GM23248 (cell line): ENCODE data around the gene PPP1R15B. TPM values are rescaled to one million over a fixed set of nuclear protein-coding genes. Genes with fewer than 3 reads are reported as not detected.

Source experiments
- DNase-seq: peaks from one replicate; pipeline ENCODE4 v3.0.0-alpha.2; 2015
- H2AFZ ChIP-seq: fragments of 200-600 bp; sonication (generic); 2 replicates; pipeline ENCODE4 v1.6.1; 2016; ENCODE audit warnings: antibody characterized with exemption
- H3F3A ChIP-seq: fragments of 200-600 bp; sonication (generic); 2 replicates; pipeline ENCODE4 v1.6.1; 2016; ENCODE audit warnings: mild to moderate bottlenecking, antibody characterized with exemption, mixed run types; ENCODE audit not compliant: insufficient read depth
- H3K27ac ChIP-seq: fragments of 200-600 bp; sonication (generic); 2 replicates; pipeline ENCODE4 v1.5.1; 2016; ENCODE audit warnings: mild to moderate bottlenecking
- H3K27me3 ChIP-seq: fragments of 200-600 bp; sonication (generic); replicated peaks from 2 replicates; pipeline ENCODE4 v1.6.1; 2016; ENCODE audit warnings: mild to moderate bottlenecking; ENCODE audit not compliant: insufficient read depth
- H3K36me3 ChIP-seq: fragments of 200-600 bp; sonication (generic); 2 replicates; pipeline ENCODE4 v1.6.1; 2016; ENCODE audit warnings: low read depth, mild to moderate bottlenecking
- H3K4me1 ChIP-seq: fragments of 200-600 bp; sonication (generic); 2 replicates; pipeline ENCODE4 v1.6.1; 2016; ENCODE audit warnings: mild to moderate bottlenecking; ENCODE audit not compliant: insufficient read depth
- H3K4me2 ChIP-seq: fragments of 200-600 bp; sonication (generic); one replicate; pipeline ENCODE4 v1.6.1; 2016; ENCODE audit warnings: mild to moderate bottlenecking; ENCODE audit not compliant: unreplicated experiment
- H3K4me3 ChIP-seq: fragments of 200-600 bp; sonication (generic); 2 replicates; pipeline ENCODE4 v1.5.1; 2016; ENCODE audit warnings: mild to moderate bottlenecking
- H3K79me2 ChIP-seq: fragments of 200-600 bp; sonication (generic); 2 replicates; pipeline ENCODE4 v1.6.1; 2016; ENCODE audit warnings: mild to moderate bottlenecking; ENCODE audit not compliant: insufficient read depth
- H3K9ac ChIP-seq: fragments of 200-600 bp; sonication (generic); 2 replicates; pipeline ENCODE4 v1.6.1; 2016; ENCODE audit warnings: mild to moderate bottlenecking
- H3K9me2 ChIP-seq: fragments of 200-600 bp; sonication (generic); 2 replicates; pipeline ENCODE4 v1.6.1; 2016; ENCODE audit warnings: mixed run types, mild to moderate bottlenecking, moderate library complexity; ENCODE audit not compliant: insufficient read depth
- H3K9me3 ChIP-seq: fragments of 200-600 bp; sonication (generic); one replicate; pipeline ENCODE4 v1.6.1; 2017; ENCODE audit warnings: low read depth
- H4K20me1 ChIP-seq: fragments of 200-600 bp; sonication (generic); 2 replicates; pipeline ENCODE4 v1.6.0; 2016; ENCODE audit not compliant: insufficient read depth
- EZH2 ChIP-seq: fragments of 200-600 bp; sonication (generic); IDR thresholded peaks from 2 replicates; pipeline ENCODE4 v1.6.1; 2018; ENCODE audit warnings: antibody characterized with exemption, mild to moderate bottlenecking; ENCODE audit not compliant: insufficient read depth, poor library complexity, severe bottlenecking
- EZH2phosphoT487 ChIP-seq: fragments of 200-600 bp; sonication (generic); IDR thresholded peaks from 2 replicates; pipeline ENCODE4 v1.6.1; 2018; ENCODE audit warnings: antibody characterized with exemption, moderate library complexity, mild to moderate bottlenecking, low read depth; ENCODE audit not compliant: insufficient read depth
- WGBS, 2 experiments: methylation state at CpG; one replicate each; pipeline ENCODE4 v1.1.6; 2015 to 2017; ENCODE audit warnings: low lambda C conversion rate in 2 of 2, low coverage in 1 of 2; ENCODE audit errors: missing lambda C conversion rate in 2 of 2; 5-methylcytosine and 5-hydroxymethylcytosine counted together
- in situ Hi-C: fragments of 300-500 bp; cut with MboI; formaldehyde crosslinking; loops from 2 replicates; pipeline ENCODE4 v1.15.0; 2020
- polyA plus RNA-seq: library from polyadenylated mRNA; unstranded; fragments of >200 nt; fragmentation: Nextera tagmentation; extraction: Ambion mirVana; gene quantifications from 2 replicates; pipeline ENCODE4 v1.2.1, GENCODE V29; 2016
- total RNA-seq: library from RNA; depleted of rRNA; stranded (reverse); fragments of >200 nt; shearing (Covaris generic); gene quantifications from 2 replicates; pipeline ENCODE4 v1.2.3, GENCODE V29; 2014

Gene PPP1R15B
- total and polyA plus RNA-seq, 2 experiments from 2014 or later = 14.5 to 28.4 TPM

DNA sequence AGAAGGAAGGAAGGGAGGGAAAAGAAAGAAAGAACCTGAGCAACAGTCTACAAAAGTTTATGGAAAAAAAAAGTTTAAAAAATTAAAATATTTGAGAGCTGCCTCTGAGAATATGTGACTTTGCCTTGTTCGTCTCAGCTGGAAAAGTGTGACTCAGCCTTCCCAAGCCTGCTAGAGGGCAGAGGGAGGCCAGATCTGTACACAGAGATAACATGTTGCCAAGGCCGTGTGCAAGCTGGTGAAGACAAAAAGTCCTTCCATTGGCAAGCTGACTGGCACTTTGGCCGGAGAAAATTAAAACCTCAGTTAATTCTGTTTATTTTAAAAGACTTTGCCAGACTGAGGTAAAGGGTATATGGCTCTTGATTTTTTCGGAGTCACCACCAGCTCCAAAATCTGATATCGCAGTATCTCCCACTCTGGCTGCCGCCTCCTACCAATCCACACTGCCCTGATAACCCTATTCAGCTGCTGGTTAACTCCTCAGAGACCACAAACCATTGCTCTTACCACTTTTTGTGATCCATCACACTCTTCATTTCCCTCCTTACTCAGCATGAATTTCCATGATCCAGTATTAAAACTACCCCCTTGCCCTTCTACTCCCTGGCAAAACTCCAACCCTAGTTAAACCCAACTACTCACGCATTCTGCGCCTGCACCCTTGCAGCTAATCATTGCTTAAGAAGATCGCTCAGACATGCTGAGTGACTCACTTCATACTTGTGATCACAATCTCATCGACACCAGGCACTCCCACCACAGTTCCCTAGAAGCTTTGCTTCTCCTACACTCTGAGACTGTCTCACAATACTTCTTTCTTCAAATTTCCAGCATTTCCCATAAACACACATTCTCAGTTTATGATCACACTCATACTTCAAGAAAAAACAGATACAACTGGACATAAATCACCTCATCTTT is 5.7 kb upstream of the PPP1R15B start:
- Histone ChIP-seq H3K9me3 (no peaks in the 10 kb centered on the region), H3K9ac (peak overlapping the region; percentile 87), H3K4me1 (peaks cover 33% of the 10 kb centered on the region), H3K27ac (peak overlapping the region; percentile 99), H3K9me2 (no peaks in the 10 kb centered on the region), H3K4me2 (peak overlapping the region; percentile 91), H3K4me3 (peak overlapping the region; percentile 67), H2AFZ (0 out of 2 replicates have a peak overlapping the region, but pooled peaks have one; percentile 28), H4K20me1 (no peaks in the 10 kb centered on the region), H3K27me3 (no peaks in the 10 kb centered on the region), H3K79me2 (peaks cover 5% of the 10 kb centered on the region; the same call in 1 of the 2 replicates), H3K36me3 (no peaks in the 10 kb centered on the region), H3F3A (peaks cover 33% of the 10 kb centered on the region)
- WGBS, 2 experiments = 1 to 2% methylated on average over 10 of the region's 10 CpGs
- peak; percentile 99 for DNase-seq
- in situ Hi-C loops = no loop called here
- TF ChIP-seq EZH2 = no peak
- TF ChIP-seq EZH2phosphoT487 = no peak

GRCh38 chr1:204416589-204417073 is 5.0 kb upstream of the PPP1R15B start:
- TF ChIP-seq EZH2phosphoT487 (no peak), EZH2 (no peak)
- Histone ChIP-seq H3K27me3 (no peaks in the 10 kb centered on the region), H3K27ac (peak overlapping the region; percentile 99), H3K9ac (peak overlapping the region; percentile 87), H3K4me3 (peak overlapping the region; percentile 67), H2AFZ (no peak overlapping the region), H3F3A (peaks cover 33% of the 10 kb centered on the region), H3K4me2 (peak overlapping the region; percentile 91), H3K36me3 (no peaks in the 10 kb centered on the region), H3K9me2 (no peaks in the 10 kb centered on the region), H3K4me1 (peaks cover 31% of the 10 kb centered on the region), H4K20me1 (no peaks in the 10 kb centered on the region), H3K79me2 (peaks cover 9% of the 10 kb centered on the region; the same call in 1 of the 2 replicates), H3K9me3 (no peaks in the 10 kb centered on the region)
- DNase-seq = no peak
- in situ Hi-C loops = no loop called here

DNA sequence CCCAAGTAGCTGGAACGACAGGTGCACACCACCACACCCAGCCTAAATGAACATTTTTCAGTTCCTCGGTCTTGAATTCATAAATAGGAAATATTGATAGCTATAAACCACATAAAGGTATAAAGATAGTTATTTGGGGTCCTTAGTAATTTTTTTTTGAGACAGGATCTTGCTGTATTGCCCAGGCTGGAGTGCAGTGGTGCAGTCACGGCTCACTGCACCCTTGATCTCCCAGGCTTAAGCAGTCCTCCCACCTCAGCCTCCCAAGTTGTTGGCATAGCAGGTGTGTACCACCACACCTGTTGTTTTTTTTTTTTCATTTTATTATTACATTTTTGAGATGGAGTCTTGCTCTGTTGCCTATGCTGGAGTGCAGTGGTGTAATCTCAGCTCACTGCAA is 3.7 kb upstream of the PPP1R15B start:
- Histone ChIP-seq H3K79me2 (peaks cover 21% of the 10 kb centered on the region), H3K27ac (no peak overlapping the region), H4K20me1 (peaks cover 1% of the 10 kb centered on the region; the same call in 1 of the 2 replicates), H3K36me3 (no peaks in the 10 kb centered on the region), H3K27me3 (no peaks in the 10 kb centered on the region), H2AFZ (no peak overlapping the region), H3K4me2 (no peak overlapping the region), H3K4me3 (no peak overlapping the region), H3K9me3 (no peaks in the 10 kb centered on the region), H3F3A (peaks cover 37% of the 10 kb centered on the region), H3K4me1 (peaks cover 31% of the 10 kb centered on the region), H3K9ac (no peak overlapping the region), H3K9me2 (no peaks in the 10 kb centered on the region)
- no peak for DNase-seq
- 86 to 96% methylated on average over 3 of the region's 3 CpGs for WGBS, 2 experiments
- no peak for TF ChIP-seq EZH2phosphoT487
- TF ChIP-seq EZH2 = no peak
- in situ Hi-C loops = no loop called here

GRCh38 chr1:204414016-204414415 is 2.4 kb upstream of the PPP1R15B start:
- no peak overlapping the region for H3K4me3 ChIP-seq
- no peak overlapping the region for H2AFZ ChIP-seq
- H3K27ac ChIP-seq = no peak overlapping the region
- H4K20me1 ChIP-seq = peaks cover 15% of the 10 kb centered on the region
- H3K9me2 ChIP-seq = no peaks in the 10 kb centered on the region
- H3K9me3 ChIP-seq = no peaks in the 10 kb centered on the region
- H3K4me1 ChIP-seq = peaks cover 25% of the 10 kb centered on the region
- H3K4me2 ChIP-seq = no peak overlapping the region
- in situ Hi-C loops = no loop called here
- no peak for DNase-seq
- H3K79me2 ChIP-seq = peaks cover 35% of the 10 kb centered on the region
- TF ChIP-seq EZH2phosphoT487 (no peak), EZH2 (no peak)
- no peaks in the 10 kb centered on the region for H3K27me3 ChIP-seq
- no peak overlapping the region for H3K9ac ChIP-seq
- peaks cover 36% of the 10 kb centered on the region for H3F3A ChIP-seq
- H3K36me3 ChIP-seq = 0 out of 2 replicates have a peak, but pooled peaks cover 5% of the 10 kb centered on the region
